GM12892 (cell line): ENCODE measurements around the gene ZSCAN20.

Experiments
- POLR2A ChIP-seq: IDR thresholded peaks from 2 replicates; pipeline ENCODE4 v1.6.1; 2011; ENCODE audit warnings: low read depth, low read length, control low read depth
- POLR2AphosphoS5 ChIP-seq: IDR thresholded peaks from 2 replicates; pipeline ENCODE4 v1.6.1; 2011; ENCODE audit warnings: low read depth, low read length, control low read depth

DNA sequence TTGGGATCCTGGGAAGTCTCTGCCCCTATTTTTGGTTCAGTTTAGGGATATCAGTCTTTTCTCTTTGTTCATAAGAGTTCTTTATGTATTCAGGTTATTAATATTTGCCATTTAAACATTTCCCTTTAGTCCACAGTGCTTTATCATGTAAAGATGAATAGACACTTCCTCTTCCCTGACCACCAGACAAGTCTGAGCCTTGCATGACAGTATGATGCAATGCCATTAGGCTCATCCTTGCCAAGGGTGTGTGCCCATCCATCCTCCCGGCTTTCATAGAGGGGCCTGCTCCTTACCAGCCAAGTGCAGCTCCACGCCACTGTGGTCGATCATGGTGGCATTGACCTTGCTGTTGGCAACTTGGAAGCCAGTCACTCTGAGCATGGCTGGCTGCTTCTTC, 52.1 kb downstream of the ZSCAN20 start:
- no peak for TF ChIP-seq POLR2A
- TF ChIP-seq POLR2AphosphoS5, result no peak
